UCSD-AML1 (cell line): ENCODE data around the gene ROBO1.

ENCODE experiments used
- DNase-seq: peaks from one replicate; lab custom pipeline; 2025; ENCODE audit not compliant: unreplicated experiment; lab: John Stamatoyannopoulos, UW

The ROBO1 gene

DNA sequence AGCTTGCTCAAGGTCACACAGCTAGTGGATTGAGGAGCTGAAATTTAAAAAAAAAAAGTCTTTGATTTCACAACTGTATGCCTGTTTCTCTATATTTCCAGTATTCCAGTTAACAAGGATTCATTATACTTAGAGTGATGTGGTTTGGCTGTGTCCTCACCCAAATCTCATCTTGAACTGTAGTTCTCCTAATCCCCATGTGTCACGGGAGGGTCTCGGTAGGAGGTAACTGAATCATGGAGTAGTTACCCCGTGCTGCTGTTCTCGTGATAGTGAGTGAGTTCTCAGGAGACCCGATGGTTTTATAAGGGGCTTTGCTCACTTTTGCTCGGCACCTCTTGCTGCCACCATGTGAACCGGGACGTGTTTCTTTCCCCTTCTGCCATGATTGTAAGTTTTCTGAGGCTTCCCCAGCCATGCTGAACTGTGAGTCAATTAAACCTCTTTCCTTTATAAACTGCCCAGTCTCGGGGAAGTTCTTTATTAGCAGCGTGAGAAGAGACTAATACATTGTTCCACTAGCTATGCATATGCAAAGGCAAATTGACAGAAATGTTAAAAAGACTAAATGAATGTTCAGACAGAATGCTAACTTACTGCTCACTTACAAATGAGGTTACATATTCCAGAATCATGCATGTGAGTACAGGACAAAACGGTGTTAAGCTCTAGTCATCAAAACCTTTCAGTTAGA lies 1101.9 kb downstream of the ROBO1 start:
- no peak for DNase-seq

DNA sequence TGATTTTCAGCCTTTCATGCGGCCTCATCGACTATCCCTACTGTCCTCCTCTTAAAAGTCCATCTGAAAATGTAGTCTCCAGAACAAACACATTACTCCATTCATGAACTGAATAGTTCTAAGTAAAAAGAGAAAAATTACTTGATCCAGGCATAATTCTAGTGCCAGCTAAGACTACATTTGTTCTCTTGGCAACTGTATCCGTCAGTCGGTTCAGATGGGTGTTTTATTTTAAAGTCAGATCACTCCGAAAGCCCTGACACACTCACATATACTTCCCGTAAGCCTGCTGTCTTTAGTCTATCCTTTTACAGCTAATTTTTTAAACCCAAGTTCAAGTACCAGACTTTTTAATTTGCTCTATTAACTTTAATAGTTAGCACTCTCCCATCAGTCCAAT lies 1102.7 kb downstream of the ROBO1 start:
- no peak for DNase-seq

DNA sequence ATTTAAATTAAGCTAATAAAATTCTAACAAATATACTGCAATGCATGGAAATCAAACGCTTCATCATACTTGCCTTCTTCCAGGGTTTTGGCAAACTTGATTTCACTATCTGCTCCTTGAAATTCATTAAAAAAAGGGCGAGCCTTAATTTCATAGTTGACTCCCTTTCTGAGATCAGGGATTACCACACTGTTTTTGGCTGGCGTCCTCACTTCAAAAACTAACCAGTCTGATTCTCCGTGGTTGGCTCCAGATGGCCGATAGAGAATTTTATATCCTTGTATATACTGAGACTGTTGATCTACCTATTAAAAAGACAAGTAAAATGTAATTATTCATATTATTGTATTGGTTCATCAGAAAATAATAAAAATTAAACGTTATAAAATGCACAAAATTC lies 1106.8 kb downstream of the ROBO1 start:
- no peak for DNase-seq

DNA sequence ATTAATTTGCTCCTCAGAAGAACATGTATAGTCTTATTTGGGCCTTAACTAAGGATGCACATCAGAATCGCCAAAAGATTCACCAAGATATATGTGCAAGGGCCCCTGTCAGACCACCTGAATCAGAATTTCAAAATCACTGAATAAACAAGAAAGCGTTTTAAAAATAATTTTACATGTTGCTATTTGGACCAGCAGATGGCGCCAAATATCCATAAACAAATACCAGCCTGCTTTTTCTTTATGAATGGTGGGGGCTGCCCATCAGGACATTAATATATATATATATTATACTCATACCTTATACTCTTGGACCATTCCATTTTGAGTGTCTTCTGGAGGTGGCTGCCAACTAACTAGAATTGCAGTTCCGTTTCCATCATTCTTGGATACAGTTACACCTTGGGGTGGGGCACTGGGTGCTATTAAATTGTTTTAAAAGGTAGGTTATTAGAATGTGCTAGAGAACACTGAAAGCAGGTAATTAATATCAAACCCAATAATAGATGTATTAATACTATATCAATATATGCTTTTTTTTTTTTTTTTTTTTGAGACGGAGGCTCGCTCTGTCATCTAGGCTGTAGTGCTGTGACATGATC lies 1108.3 kb downstream of the ROBO1 start:
- no peak for DNase-seq

DNA sequence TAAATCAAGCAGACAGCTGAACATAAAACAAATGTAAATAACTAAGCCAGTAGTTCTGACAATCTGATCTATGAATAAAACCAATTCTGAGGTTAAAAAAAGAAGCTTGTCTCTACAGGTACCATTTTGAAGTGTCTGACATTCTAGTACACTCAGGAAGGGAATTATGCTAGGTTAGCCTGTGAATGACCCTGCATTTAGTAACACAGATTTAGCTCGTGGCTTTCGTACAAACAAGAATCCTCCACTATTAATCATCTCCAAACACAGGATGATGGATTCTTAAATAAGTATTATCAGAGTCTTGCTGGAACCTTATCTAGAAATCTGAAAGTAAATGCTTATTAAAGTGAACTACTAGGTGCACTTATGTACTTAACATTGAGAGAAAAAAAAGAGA lies 1120.1 kb downstream of the ROBO1 start:
- DNase-seq, result no peak

DNA sequence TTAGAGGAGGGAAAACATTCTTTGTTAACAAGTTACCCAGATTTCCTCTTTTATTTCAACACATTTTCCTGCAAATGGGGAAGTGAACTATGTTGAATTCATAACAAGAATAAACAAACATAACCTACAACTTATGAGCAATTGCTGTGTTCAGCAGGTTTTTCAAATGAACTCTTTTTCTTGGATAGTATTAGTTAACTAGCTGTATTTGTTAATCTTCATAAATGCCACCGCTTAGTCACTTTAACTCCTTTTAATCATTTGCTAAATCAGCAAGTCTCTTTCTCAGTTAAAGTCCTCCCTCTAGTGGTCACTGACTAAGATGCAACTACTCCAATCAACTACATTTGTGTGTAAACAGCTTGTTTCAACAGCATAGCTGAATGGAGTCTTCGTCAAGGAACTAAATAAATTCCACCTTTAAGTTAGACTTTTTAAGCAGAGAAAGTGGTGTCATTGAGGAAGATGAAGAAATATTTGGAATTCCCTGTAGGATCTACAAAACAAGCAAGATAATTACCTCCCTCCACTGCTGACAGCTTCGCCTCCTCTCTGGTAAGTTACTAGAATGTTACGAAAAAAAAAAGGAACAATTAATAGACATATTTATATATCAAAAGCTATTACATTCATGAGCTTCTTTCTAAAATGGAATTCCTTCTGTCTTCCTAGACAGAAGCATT lies 1122.0 kb downstream of the ROBO1 start:
- no peak for DNase-seq

DNA sequence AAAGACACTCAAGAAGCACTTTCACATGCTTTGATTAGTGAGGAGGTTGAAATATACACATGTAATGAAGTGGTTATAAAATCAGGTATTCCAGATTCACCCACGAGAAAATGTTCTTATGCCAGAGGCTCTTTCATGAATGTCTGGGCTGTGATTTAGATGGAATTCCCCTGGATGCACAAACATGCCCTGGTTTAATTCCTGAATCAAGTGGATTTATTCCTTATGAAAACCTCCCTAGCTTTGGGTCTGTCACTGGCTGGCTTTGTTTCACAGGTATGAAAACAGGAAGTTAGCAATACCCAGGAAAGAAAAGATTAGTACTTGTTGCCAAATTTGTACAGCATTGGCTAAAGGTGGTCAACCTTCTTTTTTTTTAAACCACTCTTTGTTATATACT lies 1123.0 kb downstream of the ROBO1 start:
- no peak for DNase-seq

DNA sequence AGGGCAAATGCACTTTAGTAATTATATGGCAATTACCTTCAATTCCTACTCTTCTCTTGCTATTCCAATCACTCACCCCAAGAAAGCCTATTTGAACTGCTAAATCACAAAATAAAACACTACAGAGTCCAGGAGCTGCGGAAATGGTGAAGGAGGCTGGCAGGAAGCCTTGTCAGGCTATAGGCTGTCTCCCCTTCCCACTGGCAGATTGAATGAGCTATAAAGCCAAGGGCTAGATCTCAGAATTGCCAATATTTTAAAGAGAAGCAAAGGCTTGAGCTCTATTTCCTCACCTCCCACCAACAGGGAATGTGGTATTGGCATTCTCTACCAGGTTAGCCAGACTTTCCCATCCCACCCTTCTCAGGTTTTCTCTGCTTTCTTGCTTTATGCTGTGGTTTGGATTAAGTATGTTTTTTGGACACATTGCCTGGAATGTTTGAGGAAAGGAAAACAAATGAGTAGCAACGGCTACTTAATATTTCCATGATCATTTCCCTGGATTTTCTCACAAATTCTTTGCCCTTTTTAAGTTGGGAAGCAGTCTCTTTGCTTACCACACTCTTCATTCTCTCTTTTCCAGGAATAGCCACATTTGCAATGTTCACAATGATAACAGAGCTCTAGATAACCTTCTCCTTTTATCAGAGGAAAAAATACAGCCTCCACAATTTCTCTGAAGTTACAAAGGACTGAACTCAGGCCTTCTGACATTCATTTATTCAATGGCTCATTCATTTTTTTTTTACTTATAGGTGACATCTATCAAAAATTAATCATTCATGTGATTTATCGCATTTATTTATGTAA lies 1125.4 kb downstream of the ROBO1 start:
- no peak for DNase-seq

DNA sequence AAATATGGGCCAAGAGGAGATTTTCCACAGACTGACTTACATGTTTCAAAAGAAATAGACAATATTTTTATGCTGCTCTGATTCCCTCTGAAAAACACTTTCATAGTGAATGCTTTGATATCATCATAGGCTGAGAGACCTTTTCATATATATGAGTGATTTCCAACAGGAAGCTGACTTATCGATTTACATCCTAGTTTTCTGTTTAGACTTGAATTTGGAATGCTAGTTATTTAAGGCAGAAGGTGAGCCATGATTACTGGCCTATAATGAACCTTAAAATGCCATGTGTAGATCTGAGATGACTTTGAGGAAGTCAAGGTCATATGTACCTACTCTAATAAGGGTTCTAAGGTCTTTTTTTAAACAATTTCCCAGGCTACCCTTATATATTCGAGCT lies 1126.1 kb downstream of the ROBO1 start:
- DNase-seq, result no peak

DNA sequence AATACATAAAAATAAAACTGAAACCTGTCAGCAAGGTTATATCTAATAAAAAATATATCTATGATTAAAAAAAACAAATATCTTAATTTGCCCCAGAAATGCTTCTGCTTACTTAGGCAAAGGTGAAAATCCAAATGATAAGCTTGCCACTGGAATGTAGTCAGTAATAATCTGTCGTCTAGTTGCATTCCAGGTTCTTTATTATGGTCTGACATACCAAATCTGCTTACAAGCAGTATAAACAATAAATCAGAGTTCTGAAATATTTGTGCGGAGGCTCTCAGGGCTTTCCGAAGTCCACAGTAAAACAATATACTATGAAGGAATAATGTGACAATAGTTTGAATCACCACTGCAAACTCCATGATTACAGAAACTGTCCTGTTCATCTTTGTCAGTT lies 1133.5 kb downstream of the ROBO1 start:
- no peak for DNase-seq

DNA sequence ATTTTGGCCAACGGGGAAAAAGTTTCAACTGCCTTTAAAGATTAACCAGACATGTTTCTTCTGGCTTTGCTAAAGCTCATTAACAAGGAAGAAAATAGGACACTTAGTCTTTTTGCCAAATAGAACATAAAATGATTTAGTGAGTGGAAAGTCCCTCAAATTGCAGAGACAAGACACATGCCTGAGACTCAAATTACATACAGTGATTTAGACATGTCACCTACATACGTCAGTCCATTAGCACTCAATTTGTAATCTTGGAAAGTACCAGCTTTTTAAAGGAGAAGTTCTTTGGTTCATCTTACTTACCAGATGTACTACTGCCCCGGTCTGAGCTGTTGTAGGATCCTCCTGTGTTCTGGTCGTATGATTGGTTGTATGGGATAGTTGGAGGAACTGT lies 1134.2 kb downstream of the ROBO1 start:
- DNase-seq, result no peak

DNA sequence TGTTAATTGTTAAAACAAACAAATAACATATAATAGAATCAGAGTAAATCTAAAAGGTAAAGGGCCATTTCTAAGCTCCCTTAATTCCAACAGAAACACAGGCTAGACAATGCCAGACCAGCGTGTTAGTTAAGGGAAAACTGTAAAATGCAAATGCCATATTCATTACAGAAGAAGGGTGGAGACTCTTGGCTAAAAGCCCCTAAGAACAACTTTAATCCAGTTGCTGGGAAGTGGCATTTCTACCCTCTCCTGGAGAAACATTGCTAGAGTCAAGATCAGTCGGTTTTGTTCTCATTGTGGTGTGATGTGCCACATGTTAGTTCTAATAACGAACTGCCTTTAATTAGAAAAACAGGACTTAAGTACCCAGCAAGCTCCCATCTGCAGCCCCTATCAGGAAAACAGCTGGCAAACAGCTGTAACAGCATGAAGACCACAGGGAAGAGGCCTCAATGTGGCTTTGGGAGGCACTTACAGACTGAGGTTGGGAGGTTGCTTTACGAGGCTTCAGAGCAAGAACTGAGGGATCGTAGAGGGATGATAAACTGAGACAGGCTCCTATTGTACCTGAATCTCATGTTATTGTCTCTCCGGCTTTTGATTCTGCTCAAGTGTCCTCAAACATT lies 1134.8 kb downstream of the ROBO1 start:
- no peak for DNase-seq

DNA sequence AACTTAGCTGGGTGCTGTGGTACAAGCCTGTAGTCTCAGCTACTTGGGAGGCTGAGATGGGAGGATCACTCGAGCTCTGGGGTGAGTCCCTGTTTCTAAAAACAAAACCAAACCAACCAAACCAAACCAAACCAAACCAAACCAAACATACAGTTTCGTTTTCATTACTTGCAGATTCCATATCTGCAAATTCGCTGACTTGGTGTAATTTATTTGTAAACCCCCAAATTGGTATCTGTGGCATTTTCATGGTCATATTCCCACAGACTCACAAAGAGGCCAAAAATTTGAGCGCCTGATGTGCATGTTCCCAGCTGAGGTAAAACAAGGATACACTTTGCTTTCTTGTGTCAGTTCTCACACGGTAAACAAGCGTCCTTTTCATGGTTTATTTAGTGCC lies 1138.3 kb downstream of the ROBO1 start:
- no peak for DNase-seq

DNA sequence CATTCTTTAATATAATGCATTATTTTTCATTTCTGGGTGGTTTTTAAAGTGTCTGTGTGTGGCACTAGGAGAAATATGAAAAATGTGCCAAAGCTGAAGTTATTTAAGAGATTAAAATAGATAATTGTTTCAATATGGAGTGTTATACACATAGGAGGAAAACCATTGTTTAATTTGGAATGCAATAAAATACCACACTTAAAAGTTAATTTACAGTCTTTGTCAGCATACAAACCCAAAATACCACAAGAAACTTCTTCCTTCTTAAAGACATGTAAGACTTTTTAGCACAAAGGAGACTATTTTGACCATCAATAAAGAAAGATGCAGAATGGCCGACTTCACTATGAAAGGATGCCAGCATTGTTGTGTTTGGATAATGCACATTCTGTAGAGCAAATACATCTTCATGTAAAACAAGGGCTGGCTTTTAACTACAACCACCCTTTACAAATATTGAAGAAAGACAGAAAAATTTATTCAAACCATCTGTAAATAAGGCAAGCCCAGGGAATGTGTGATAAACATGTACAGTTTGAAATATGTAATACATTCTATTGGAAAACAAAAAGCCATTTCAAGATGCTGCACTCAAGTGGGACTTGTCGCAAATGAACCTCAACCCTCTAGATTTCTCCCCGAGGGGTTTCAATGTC lies 1146.6 kb downstream of the ROBO1 start:
- DNase-seq, result no peak

DNA sequence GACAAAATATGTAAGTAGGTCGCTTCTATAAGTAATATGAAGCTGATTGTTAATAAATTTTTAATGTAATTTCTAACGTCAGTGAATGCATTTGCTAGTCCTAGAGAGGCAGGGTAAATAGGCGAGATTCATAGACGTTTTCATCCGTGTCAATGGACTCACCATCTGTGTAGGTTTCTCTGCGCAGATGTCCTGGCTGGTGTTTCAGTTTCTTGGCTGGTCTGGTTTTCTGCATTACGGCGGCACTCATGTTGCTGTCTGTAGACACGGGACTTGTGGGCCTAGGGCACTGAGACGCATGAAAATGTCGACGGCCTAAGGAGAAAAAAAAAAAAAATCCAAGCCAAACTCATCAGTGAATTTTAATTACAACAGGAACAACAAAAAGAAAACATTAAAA lies 1153.3 kb downstream of the ROBO1 start:
- DNase-seq, result no peak

DNA sequence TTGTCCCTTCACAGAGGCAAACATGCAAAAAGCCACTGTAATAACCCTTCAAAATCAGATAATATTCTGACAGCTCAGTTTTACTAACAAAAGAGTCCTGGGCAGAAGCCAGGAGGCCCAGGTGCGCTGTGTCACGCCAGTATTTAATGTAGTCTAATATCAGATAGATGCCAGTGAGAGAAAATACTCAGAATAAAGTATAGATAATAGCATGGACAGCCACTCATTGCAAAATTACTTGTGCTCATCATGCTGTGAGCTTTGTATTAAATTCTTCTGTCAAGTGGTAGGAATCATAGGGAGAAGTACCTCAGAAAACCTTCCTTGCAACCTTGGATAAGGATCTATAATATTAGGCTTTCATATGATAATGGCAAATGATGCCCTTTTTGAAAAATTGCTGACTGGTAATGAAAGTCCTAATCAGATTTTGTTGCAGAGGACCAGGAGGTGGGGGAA lies 1154.3 kb downstream of the ROBO1 start:
- no peak for DNase-seq

DNA sequence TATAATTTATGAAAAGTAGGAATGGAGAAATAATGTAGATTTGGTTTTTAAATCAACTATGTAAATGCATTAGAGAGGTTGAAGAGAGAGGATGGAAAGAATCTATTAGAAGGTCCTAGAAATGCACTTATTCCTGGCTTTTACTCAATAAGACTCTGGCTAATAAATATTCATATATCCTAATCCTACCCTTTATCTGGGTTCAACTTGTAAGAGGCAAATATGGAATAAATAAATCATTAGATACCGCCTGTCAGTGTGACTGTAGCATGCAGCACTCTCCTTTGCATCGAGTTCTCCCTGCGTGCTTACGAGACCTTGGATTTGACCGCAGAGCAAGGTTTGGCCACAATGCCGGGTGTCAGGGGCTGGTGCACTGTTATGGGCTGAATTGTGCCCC lies 1156.5 kb downstream of the ROBO1 start:
- no peak for DNase-seq

DNA sequence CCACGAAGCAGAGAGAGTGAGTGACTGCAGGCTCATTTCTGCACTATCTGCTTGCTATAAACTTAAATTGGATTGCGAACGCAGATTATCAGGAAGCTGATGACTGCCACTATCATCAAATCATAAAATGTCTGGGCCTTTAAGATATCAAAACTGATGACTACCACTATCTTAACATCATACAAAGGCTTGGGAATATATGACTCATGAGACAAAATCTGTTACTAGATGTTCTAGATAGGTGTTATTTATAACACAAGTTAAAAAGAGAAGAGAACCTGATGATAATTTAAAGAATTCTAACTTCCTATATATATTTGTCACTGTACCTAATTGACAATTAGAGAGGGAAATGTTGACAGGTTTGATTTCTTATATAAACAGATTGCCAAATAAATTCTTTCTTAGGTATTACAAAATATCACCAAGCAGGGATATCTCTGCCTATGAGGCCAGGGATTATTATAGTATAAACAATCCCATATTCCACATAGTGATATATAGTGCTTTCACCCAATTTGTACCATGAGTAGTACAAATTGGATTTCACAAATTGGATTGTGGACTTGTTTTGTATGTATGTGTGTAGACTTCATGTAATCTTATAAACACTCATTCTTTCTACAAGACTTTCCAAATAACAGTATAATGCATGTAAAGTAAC lies 1157.2 kb downstream of the ROBO1 start:
- DNase-seq, result no peak

DNA sequence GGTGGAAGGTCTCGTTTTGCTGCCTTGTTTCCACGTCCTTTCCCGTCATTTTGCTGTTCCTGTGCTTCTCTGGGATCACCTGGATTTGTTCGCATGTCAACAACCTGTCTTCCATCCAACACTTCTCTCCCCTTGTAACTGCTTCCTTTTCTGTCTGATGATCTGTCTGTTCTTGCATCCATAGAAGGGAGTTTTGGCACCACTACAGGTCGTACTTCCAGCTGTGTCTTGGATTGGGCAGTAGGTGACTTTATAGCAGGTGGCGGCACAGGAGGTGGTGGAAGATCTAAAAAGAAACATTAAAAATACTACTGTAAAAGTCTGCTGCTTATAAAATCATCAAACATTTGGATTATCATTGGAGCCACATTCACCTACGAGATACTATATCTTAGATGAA lies 1161.0 kb downstream of the ROBO1 start:
- DNase-seq, result no peak

DNA sequence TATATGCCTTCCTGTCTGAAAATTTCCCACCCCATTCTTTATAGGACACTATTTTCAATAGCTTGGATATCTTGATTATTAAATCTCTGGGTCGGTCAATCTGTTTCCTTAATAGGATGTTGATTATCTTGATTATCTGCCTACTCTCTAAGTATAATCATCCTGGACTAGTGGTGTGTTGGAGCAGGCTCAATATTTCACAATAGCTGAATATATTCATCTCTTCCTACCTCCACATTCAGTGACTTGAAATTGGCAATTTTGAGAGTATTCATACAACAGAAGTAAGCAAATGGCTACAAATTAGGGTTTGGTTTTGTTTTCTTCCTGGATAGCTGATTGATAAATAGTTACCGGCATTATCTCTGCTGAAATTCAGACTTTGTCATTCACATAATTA lies 1162.6 kb downstream of the ROBO1 start:
- DNase-seq, result no peak
